Measurements from ENCODE around the gene CLCN4.

CLCN4 gene

DNA sequence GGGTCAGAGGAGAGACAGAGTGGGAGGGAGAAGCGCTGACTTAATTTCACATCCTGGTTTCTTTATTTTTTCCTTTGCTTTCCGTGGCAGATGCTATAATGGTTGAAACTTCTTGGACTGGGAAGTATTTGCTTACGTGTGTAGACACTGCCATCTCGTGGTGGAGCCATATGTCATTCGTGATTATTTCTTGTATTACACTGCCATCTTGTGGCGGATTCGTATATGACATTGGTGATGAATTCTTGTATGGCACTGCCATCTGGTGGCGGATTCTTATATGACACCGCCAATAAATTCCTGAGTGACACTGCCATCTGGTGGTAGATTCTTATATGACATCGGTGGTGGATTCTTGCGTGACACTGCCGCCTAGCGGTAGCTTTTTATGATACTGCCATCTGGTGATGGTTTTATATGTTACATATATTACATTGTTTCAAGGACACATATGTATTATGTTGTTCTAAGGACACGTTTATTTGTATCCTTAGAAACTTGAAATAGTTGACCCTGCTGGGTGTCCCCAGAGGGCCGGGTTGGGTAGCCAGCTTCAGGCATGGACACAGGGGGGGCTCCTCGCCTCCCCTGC is 37.3 kb upstream of the CLCN4 start:
- Histone ChIP-seq H3K4me2 (peak overlapping the region; percentile 14; the same call in 1 of the 2 replicates), H3K27ac (peak overlapping the region; percentile 20; the same call in 1 of the 2 replicates), H3K36me3 (ENCODE audit: insufficient read depth) (no peaks in the 10 kb centered on the region), H4K20me1 (ENCODE audit: insufficient read depth) (no peaks in the 10 kb centered on the region), H3K9ac (no peak overlapping the region), H3K27me3 (ENCODE audit: insufficient read depth, low read depth) (no peaks in the 10 kb centered on the region), H3K4me1 (ENCODE audit: low read depth, poor library complexity, severe bottlenecking) (peaks cover 60% of the 10 kb centered on the region), H2AFZ (ENCODE audit: low read depth) (no peak overlapping the region), H3K79me2 (ENCODE audit: insufficient read depth, low read depth) (peaks cover 20% of the 10 kb centered on the region), H3K4me3 (IDR thresholded peaks at IDR 0.05; ENCODE audit: insufficient read depth, low read depth, low read length) (no peak overlapping the region)
- peak; percentile 100 for TF ChIP-seq CTCF (conservative IDR thresholded peaks at IDR 0.05; ENCODE audit: low read depth, low read length)

GRCh38 chrX:10120331-10120730 is 36.4 kb upstream of the CLCN4 start:
- no peak overlapping the region; the same call in 1 of the 2 replicates for H3K9ac ChIP-seq
- H4K20me1 ChIP-seq (ENCODE audit: insufficient read depth) = no peaks in the 10 kb centered on the region
- TF ChIP-seq CTCF (conservative IDR thresholded peaks at IDR 0.05; ENCODE audit: low read depth, low read length) = no peak
- H3K79me2 ChIP-seq (ENCODE audit: insufficient read depth, low read depth) = peaks cover 11% of the 10 kb centered on the region; the same call in 1 of the 2 replicates
- peaks cover 57% of the 10 kb centered on the region for H3K4me1 ChIP-seq (ENCODE audit: low read depth, poor library complexity, severe bottlenecking)
- no peaks in the 10 kb centered on the region for H3K27me3 ChIP-seq (ENCODE audit: insufficient read depth, low read depth)
- no peak overlapping the region for H2AFZ ChIP-seq (ENCODE audit: low read depth)
- no peaks in the 10 kb centered on the region for H3K36me3 ChIP-seq (ENCODE audit: insufficient read depth)
- peak overlapping the region; percentile 91; the same call in 1 of the 2 replicates for H3K4me2 ChIP-seq
- H3K4me3 ChIP-seq (IDR thresholded peaks at IDR 0.05; ENCODE audit: insufficient read depth, low read depth, low read length) = no peak overlapping the region
- peak overlapping the region; percentile 72; the same call in 1 of the 2 replicates for H3K27ac ChIP-seq

DNA sequence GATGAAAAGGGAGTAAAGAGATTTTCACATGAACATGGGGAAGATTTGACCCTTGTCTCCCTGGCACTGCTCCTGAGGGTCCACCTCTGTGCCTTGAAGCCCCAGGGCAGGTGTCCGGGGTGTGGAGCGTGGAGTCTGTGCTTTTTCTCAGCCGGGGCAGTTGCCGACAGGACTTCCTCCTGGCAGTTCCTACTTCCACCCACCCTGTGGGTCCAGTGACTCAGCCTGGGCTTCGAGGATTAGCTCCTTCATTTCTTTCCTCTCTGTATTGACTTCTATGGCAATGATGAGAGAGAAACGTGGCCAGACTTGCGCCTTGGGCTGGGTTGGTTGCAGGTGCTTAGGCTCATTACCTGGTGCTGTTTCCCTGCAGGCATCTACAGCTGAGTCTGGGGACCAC is 35.9 kb upstream of the CLCN4 start:
- H4K20me1 ChIP-seq (ENCODE audit: insufficient read depth) = no peaks in the 10 kb centered on the region
- H3K36me3 ChIP-seq (ENCODE audit: insufficient read depth) = no peaks in the 10 kb centered on the region
- H2AFZ ChIP-seq (ENCODE audit: low read depth) = no peak overlapping the region
- H3K79me2 ChIP-seq (ENCODE audit: insufficient read depth, low read depth) = peaks cover 10% of the 10 kb centered on the region; the same call in 1 of the 2 replicates
- H3K27ac ChIP-seq = peak overlapping the region; percentile 72
- H3K27me3 ChIP-seq (ENCODE audit: insufficient read depth, low read depth) = no peaks in the 10 kb centered on the region
- peaks cover 57% of the 10 kb centered on the region for H3K4me1 ChIP-seq (ENCODE audit: low read depth, poor library complexity, severe bottlenecking)
- no peak overlapping the region; the same call in 1 of the 2 replicates for H3K9ac ChIP-seq
- H3K4me3 ChIP-seq (IDR thresholded peaks at IDR 0.05; ENCODE audit: insufficient read depth, low read depth, low read length) = no peak overlapping the region
- H3K4me2 ChIP-seq = peak overlapping the region; percentile 91
- no peak for TF ChIP-seq CTCF (conservative IDR thresholded peaks at IDR 0.05; ENCODE audit: low read depth, low read length)

- peak overlapping the region; percentile 72 for H3K27ac ChIP-seq
- no peaks in the 10 kb centered on the region for H4K20me1 ChIP-seq (ENCODE audit: insufficient read depth)
- H3K4me1 ChIP-seq (ENCODE audit: low read depth, poor library complexity, severe bottlenecking) = peaks cover 51% of the 10 kb centered on the region
- peak overlapping the region; percentile 91 for H3K4me2 ChIP-seq
- no peak overlapping the region for H3K4me3 ChIP-seq (IDR thresholded peaks at IDR 0.05; ENCODE audit: insufficient read depth, low read depth, low read length)
- peak overlapping the region; percentile 36; the same call in 1 of the 2 replicates for H3K9ac ChIP-seq
- H3K79me2 ChIP-seq (ENCODE audit: insufficient read depth, low read depth) = peaks cover 10% of the 10 kb centered on the region; the same call in 1 of the 2 replicates
- TF ChIP-seq CTCF (conservative IDR thresholded peaks at IDR 0.05; ENCODE audit: low read depth, low read length) = no peak
- H3K27me3 ChIP-seq (ENCODE audit: insufficient read depth, low read depth) = no peaks in the 10 kb centered on the region
- H2AFZ ChIP-seq (ENCODE audit: low read depth) = no peak overlapping the region
- H3K36me3 ChIP-seq (ENCODE audit: insufficient read depth) = no peaks in the 10 kb centered on the region
These were observed 35.0 kb upstream of the CLCN4 start for GRCh38 chrX:10121787-10122186.
